NK-92 (cell line): ENCODE measurements around the gene MUC4.
"Not testable (repeated sequence)": the region's sequence is repeated elsewhere in the genome, so short reads cannot be mapped to it uniquely, and the experiment has no call there.

Experiments used
- DNase-seq: peaks from one replicate; lab custom pipeline; 2025; ENCODE audit not compliant: unreplicated experiment; lab: John Stamatoyannopoulos, UW

Gene MUC4

DNA sequence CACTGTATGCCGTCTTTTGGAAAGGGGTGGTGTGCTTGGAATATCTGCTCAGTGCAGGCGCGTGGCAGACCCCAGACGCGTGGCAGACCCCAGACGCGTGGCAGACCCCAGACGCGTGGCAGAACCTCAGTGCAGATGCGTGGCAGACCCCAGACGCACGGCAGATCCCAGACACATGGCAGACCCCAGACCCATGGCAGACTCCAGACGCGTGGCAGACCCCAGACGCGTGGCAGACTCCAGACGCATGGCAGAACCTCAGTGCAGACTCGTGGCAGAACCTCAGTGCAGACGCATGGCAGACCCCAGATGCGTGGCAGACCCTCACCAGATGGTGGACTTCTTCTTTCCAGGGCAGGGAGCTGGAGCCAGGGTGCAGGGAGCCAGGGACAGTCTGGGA is 637 bp upstream of the MUC4 start:
- DNase-seq: no peak

DNA sequence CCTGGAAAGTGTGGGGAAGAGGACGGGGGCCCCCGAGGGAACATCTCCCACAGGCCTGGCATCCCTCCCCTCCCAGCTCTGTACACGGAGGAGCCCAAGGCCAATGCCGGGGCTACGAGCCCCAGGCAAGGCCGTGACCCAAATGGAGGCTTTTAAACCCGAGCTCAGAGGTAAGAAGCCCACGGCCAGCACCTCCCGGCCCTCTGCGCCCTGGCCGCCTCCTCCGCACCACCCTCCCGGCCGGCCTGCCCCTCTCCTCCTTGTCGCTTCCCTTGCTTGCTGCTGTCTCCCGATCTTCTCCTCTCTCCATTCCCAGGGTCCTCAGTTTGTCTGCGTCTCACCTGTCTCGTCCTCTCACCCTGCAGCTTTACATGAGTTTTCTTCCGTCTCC is 1.3 kb downstream of the MUC4 start:
- DNase-seq: no peak

DNA sequence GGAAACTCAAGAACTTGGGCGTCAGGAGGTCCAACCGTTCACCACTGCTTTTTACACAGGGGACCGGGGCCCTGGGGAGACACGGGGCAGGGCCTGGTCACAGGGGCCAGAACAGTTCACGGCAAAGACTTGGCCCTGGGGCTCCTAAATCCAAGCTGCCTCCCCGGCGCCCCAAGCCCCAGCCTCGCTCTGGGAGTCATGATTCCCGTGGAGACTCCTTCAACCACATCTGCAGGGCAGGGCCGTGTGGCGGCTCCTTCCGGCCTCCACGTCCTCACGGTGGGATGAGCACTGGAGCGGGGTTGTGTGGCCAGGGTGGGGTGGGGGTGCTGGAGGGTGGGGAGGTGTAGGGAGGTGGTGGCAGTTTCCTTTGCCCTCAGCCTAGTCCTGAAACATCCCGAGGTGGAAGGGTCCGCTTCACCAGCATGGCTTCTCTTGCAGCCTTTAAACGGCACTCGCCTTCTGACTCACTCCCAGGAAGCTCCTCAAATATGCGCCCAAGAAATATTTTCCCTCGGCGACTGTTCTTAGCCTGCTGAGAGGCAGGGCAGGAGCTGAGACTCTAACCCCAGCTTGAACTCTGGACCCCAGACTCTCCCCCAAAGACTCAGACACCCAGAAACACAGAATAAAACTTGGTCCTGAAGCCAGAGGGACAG is 1.8 kb downstream of the MUC4 start:
- no peak for DNase-seq

DNA sequence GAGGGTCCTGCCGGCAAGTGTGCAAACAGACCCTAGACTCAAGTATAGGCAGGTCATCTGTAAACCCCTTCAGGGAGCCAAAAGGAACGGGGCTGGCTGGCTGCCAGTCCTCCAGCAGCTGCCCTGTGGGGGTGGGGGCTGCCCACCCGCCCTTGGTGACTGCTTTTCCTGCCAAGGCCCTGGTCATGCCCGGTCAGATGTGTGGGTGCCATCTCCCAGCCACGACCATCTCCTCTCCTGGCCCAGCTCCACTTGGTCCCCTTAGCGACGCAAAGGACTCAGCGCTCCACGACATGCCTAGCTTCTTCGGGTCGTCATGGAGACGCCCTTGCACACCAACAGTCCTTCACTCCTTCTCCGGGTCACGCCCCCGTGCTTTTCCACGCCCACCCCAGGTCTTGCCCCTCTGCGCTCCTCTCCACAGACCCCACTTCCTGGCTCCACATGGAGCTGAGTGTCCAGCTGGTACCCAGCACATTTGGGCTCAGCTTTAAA is 2.4 kb downstream of the MUC4 start:
- no peak for DNase-seq

DNA sequence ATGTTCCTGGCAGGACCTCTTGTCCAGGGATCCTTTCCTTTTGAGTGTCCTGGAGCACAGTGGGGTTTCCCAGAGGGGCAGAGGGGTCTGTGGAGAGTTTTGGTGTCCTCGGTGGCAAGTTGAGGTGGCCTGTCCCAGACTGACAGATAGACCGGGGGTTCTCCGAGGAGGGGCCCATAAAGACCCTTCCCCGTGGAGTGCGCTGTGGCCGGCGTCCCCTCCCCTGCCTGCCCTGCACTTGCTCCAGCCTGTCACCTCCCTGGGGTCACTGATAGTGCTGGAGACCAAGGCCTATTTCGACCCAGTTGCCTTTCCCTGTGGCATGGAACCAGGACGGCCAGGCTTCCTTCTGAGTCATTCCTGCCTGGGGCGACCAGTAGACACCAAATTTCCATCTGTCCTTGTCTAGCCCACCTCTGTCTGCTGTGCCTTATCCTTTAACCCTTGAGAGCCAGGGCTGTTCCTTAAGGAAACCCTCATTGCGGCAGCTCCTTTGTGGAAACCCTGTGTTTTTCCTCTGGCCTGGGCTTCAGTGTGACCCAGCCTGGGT is 2.9 kb downstream of the MUC4 start:
- no peak for DNase-seq

DNA sequence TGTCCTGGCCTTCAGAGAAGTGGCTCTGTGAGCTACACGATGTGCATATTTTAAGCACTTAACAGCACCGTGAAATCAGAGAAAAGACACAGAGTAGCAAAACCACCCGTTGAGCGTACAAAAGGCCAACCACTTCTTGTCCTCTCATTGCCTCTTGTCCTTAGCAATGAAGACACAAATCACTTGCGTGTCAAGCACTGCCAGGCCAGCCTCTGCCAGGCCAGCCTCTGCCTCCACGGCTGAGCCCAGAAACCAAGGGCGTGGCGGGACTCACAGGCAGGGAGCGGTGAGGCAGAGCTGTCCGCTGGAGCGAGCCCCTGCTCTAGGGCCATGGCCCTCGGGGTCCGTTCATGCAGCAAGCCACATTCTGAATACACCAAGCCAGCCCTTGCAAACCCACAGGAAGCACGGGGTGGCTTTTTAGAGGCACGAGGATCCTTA is 4.0 kb downstream of the MUC4 start:
- no peak for DNase-seq

DNA sequence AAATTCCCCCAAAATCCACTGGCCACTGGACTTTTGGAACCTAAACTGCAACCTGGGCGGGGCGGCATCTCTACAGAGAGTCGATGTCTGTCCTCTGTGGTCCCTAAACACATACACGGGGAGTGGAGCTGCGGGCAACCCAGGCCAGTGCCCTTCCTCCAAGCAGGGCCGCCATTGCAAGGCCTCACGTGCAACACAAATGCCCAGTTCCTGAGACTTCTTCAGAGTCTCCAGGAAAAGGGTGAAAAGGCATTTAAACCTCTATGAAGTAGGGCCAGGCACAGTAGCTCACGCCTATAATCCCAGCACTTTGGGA is 4.9 kb downstream of the MUC4 start:
- no peak for DNase-seq

DNA sequence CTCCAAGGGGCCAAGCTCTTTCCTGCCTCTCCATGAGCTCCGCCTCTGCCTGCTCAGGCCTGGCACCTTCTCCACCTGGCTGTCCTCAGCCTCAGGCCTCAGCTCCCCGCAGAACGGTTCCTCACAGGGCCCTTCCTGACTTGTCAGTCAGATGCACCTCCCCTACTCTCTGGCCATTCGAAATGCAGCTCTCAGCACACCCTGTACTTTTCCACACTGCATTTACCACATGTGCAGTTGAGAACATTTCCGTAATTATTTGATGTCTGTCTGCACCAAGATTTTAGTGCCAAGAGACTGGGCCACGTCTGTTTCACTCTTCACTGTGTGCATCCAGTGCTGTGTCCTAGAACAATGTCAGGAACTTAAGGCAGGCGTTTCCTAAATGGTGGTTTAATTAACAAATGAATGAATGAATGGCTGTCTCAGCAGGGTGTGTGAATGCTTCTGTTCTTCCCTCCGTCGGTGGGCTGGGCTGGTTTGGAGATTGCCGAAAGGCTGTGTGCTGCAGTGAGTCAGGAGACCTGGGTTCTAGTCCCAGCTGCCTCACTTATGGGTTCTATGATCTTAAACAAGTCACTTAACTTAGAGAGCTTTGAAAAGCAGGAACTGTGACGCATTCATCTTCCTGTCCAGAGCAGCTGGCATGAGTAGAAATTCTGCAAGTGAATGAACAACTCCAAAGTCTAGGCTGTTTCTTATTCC is 5.4 kb downstream of the MUC4 start:
- DNase-seq: no peak

DNA sequence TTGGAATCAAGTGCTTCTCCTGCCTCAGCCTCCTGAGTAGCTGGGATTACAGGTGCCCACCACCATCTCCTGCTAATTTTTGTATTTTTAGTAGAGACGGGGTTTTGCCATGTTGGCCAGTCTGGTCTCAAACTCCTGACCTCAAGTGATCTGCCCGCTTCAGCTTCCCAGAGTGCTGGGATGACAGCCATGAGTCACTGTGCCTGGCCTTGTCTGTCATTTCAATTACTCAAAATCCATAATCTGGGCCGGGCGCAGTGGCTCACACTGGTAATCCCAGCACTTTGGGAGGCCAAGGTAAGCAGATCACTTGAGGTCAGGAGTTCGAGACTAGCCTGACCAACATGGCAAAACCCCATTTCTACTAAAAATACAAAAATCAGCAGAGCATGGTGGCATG is 6.1 kb downstream of the MUC4 start:
- DNase-seq: not testable (repeated sequence)

DNA sequence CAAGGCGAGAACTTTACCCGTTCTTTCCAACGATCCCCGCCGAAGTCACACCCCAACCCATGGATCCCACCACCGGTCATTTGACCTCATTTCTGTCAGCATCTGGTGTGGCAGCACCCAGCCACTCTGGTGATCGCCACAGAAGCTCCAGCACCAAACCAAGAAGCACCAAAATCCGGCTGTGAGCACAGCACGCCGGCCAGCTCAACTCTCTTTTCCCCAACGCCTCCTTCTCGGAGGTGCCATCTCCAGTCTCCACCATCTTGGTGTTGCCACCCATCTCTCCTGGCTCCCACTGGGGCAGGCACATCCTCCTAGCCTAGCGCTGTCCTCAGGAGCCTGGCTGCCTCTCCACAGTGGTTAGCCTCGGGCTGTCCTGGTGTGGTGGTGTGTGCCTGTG is 6.5 kb downstream of the MUC4 start:
- no peak for DNase-seq

DNA sequence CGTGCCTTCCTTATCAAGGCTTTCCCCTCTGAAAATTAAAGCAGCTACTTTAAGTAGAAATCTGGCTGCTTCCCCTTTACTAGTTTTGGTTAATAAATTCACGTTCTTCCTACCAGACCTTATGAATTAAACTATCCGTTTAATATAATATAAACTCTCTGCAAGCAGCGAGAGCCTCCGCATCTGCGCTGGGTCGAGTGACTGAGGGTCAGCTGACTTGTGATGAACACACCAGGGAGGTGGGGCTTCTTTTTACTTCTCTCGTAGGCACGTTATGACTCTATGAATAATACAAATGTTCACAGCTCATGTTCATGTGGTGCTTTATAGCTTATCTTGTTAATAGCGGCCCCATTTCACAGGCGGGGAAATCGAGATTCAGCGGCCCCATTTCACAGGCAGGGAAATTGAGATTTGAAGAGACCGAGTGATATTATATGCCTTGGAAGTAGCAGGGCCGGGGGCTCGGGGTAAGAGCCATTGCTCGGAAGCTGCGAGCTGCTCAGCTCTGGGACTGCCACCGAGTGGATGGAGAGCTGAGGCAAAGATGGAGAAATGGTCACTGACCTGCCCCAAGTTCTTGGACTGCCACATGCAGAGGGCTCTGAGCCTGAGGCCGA is 8.3 kb downstream of the MUC4 start:
- no peak for DNase-seq

DNA sequence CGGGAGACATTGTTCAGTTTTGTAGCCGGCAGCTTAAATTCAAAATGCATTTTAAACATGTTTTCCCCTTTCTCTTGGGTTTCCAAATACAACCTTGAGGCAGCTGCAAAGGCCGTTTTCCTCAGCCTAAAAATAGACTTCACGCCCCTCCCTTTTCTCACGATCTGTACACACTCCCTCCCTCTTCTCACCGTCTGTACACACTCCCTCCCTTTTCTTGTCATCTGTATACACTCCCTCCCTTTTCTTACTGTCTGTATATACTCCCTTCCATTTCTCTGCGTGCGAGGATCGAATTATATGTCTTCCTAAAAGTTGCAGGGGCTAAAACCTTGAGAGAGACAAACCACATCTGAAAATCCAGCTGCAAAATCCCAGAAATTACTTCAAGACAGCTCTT is 8.9 kb downstream of the MUC4 start:
- no peak for DNase-seq

DNA sequence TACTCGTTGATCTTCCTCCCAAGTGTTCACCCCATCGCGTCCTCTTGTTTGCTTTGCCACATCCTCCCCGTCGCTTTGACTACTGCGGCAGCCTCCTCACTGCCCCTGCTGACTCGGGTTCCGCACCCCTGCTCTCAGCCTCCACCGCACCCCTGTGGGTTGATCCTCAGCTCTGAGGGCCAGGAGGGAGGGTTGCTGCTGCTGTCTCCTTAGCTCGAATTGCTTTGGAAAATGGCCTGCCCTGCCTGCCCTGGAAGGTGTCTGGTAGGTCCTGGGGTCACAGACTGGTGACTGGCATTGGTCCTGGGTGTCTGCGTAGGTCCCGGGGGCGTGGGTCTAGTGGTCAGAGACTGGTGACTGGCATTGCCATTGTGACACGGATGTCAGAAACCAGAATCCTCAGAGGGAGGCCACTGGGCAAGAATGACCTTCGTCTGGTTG is 9.4 kb downstream of the MUC4 start:
- DNase-seq: no peak

DNA sequence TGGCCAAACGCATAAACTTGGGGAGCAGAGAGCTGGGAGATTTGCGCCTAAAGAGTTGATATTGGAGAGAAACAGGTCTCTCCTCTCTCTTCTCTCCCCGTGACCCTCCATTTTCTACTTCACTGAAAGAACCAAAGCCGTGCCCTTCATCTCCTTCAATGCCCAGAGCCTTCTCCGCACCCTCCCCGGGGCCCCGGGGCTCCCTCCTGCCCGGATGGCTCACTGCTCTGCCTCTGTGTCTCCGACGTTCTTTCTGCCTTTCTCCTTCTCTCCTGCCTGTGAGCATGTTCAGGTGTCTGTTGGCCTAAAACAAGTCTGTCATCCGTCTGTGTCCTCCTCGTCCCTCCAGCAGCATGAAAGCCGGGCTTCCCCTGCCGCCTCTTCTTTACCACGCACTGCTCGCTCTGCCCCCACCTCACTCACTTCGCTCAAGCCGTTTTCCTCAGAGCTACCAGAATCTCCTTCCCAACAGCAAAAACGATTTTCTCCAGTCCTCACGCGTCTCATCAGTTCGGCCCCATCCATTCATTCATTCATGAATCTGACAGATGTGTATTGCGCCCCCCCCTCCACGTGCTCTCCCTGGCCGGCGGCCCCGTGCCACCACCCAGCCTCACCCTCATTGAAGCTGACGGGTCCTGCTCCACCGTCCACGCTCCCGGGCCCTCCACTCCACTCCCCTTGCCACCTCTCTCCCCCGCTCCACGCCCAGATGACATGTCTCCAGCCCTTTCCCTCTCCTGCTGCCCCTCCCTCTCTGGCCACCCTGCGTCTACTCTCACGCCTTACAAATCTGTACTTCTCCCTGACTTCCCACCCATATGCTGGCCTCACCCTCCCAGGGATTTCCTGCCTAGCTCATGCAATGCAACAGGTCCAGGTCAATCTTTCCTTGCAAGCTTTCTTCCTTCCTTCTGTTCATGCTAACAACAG is 10.2 kb downstream of the MUC4 start:
- no peak for DNase-seq

DNA sequence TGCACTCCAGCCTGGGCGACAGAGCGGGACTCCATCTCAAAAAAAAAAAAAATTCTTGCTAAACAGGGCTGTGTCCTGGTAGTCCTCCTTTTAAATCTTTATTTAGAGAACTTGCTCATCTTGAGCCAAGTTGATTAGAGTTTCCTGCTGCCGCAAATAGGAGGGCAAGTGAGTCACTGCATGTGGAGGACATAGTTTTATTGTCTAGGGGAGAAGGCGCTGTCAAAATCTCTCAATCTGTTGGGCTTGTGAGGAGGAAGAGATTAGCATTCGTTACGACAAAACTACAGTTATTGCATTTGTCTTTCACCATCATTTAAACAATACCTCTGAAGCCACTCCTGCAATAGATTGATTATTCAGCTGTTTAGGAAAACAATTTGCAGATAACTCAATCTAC is 11.5 kb downstream of the MUC4 start:
- no peak for DNase-seq

DNA sequence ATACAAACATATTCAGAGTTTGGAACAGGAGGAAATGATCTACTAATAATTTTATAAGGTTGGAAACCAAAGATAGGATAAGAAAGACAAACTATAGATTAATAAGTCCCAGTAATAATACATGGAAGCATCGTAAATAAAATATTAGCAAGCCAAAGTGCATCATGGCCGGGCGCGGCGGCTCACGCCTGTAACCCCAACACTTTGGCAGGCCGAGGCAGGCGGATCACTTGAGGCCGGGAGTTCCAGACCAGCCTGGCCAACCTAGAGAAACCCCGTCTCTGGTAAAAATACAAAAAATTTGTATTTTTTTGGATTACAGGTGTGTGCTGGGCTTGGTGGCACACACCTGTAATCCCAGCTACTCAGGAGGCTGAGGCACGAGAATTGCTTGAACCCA is 14.9 kb downstream of the MUC4 start:
- no peak for DNase-seq

DNA sequence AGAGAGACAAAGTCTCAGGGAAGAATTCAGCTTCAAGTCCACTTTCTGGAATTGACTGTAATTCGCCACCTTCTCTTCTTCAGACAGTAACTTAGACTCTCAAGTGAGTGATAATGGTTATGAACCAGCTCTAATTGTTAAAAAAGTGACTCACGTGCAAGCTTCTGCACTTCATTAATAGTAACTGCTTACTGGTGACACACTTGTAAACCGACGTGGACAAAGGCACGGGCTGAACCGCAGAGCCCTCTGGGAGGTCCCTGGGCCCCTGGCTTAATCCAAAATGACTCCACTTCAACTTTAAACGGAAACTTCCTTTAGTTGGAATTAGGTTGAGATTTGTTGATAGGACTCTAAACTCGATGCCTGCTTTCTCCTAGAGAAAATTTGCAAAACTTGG is 17.0 kb downstream of the MUC4 start:
- no peak for DNase-seq

DNA sequence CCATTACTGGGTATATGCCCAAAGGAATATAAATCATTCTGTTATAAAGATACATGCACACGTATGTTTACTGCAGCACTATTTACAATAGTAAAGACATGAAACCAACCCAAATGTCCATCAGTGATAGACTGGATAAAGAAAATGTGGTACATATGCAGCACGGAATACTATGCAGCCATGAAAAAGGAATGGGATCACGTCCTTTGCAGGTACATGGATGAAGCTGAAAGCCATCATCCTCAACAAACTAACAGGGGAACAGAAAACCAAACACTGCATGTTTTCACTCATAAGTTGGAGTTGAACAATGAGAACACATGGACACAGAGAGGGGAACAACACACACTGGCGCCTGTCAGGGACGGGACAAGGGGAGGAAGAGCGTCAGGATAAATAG is 19.1 kb downstream of the MUC4 start:
- DNase-seq: not testable (repeated sequence)

DNA sequence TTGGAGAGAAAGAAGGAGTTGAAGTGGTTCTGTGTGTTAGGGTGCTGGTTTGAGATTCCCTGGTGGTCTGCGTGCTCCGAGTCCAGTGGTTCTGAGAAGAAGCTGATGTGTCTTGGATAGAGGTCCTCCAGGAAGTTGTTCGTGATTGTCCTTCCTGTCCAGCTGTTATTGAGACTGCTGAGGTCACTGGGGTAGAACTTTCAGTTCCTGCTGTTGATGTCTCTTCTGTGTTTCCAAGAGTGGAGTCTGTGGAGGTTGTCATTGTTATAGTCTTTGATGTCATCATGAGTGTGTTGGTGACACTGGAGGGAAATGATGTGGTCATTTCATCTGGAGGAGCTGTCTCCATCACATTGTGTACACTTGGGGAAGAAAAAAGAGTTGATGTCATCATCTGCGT is 20.8 kb downstream of the MUC4 start:
- no peak for DNase-seq

DNA sequence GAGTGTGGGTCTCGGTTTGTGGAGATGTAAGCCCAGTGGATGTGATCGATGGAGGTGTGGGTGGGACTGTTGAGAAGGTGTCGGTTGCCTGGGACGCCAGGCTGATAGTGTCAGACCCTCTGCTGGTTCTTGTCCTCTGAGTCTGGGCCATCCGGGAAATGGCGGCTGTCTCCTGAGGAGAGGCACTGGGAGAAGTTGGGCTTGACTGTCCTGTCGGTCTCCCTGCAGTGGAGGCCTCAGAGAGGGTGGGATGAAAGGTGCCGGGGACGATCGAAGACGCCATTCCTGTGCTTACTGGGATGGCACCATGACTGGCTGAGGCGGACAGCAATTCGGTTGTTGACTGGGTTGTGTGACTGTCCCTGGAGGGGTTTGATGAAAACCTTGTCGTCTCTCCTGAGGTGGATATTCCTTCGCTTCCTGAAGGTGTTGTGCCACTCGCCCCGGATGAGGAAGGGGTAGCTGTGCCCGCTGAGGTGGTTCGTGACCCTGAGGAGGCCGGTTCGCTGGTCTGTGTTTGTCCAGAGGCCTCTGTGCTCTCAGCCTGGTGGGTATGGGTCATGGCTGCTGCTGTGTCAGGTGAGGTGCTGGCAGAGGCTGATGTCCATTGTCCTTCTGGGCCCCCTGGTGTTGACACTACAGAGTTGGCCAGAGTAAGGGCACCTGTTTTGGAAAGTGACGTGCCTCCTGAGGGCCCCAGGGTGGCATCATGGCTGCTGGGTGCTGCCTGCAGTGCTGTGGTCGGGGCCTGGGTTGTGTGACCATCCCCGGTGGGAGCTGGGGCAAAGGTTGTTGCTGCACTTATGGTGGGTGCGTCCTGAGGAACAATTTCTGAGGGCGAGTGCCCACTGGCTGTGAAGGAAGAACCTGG is 22.8 kb downstream of the MUC4 start:
- DNase-seq: no peak
